SK-MEL-5 (cell line): ENCODE results near the gene PGS1. TPM values are rescaled to one million over a fixed set of nuclear protein-coding genes. Genes with fewer than 3 reads are reported as not detected.

Source experiments
- DNase-seq: peaks from one replicate; pipeline ENCODE4 v3.0.0-alpha.2; 2016; ENCODE audit warnings: low read depth, low spot score
- in situ Hi-C: cut with HindIII; loops from 2 replicates; pipeline ENCODE4 v1.10.0; 2016; ENCODE audit warnings: low sequenced_read_pairs, high pct_unique_total_duplicates, low pct_unique_long_range_greater_than_20kb
- total RNA-seq: library from RNA; depleted of rRNA; stranded (reverse); fragments of >200 nt; shearing (Covaris generic); gene quantifications from 2 replicates; pipeline ENCODE4 v1.2.3, GENCODE V29; 2014

The PGS1 gene
- total RNA-seq, 1 experiment from 2014 or later = 43.5 TPM

GRCh38 chr17:78375401-78376151 is 2.9 kb upstream of the PGS1 start:
- in situ Hi-C loops = no loop called here
- no peak for DNase-seq

GRCh38 chr17:78376161-78376560 is 2.3 kb upstream of the PGS1 start:
- DNase-seq = no peak
- in situ Hi-C loops = no loop called here

- no peak for DNase-seq
- in situ Hi-C loops = no loop called here
Measured at GRCh38 chr17:78377858-78378224, 608 bp upstream of the PGS1 start.

- no peak for DNase-seq
- in situ Hi-C loops = no loop called here
Measured at GRCh38 chr17:78379131-78379491, 662 bp downstream of the PGS1 start.

GRCh38 chr17:78380370-78380769 is 1.9 kb downstream of the PGS1 start:
- in situ Hi-C loops = no loop called here
- DNase-seq = no peak

- in situ Hi-C loops = no loop called here
- no peak for DNase-seq
Measured at GRCh38 chr17:78381601-78382232, 3.3 kb downstream of the PGS1 start.

- in situ Hi-C loops = no loop called here
- no peak for DNase-seq
Measured at GRCh38 chr17:78383725-78384471, 5.4 kb downstream of the PGS1 start.

GRCh38 chr17:78384479-78385175 is 6.2 kb downstream of the PGS1 start:
- in situ Hi-C loops = no loop called here
- DNase-seq = no peak

GRCh38 chr17:78387977-78388941 is 9.8 kb downstream of the PGS1 start:
- in situ Hi-C loops = no loop called here
- no peak for DNase-seq

- DNase-seq = no peak
- in situ Hi-C loops = no loop called here
Measured at GRCh38 chr17:78390241-78391050, 12.0 kb downstream of the PGS1 start.

- in situ Hi-C loops = no loop called here
- DNase-seq = no peak
Measured at GRCh38 chr17:78391051-78391431, 12.6 kb downstream of the PGS1 start.

GRCh38 chr17:78391843-78392242 is 13.4 kb downstream of the PGS1 start:
- no peak for DNase-seq
- in situ Hi-C loops = no loop called here

- no peak for DNase-seq
- in situ Hi-C loops = no loop called here
Measured at GRCh38 chr17:78392295-78392694, 13.8 kb downstream of the PGS1 start.

GRCh38 chr17:78393575-78393974 is 15.1 kb downstream of the PGS1 start:
- in situ Hi-C loops = no loop called here
- DNase-seq = no peak

- in situ Hi-C loops = no loop called here
- DNase-seq = no peak
Measured at GRCh38 chr17:78394209-78394608, 15.8 kb downstream of the PGS1 start.

- no peak for DNase-seq
- in situ Hi-C loops = no loop called here
Measured at GRCh38 chr17:78395155-78395554, 16.7 kb downstream of the PGS1 start.
